Endothelial cell of umbilical vein (primary cell): ENCODE measurements around the gene ST6GALNAC3.

Experiments used
- EZH2 ChIP-seq: IDR thresholded peaks from 2 replicates; pipeline ENCODE4 v1.6.1; 2012; ENCODE audit warnings: borderline replicate concordance, low read depth, mild to moderate bottlenecking, moderate library complexity, low read length, inconsistent platforms; ENCODE audit not compliant: severe bottlenecking
- TF ChIP-seq, protein P1 (sequence below): IDR thresholded peaks from 2 replicates; pipeline ENCODE4 v1.6.1; 2011; ENCODE audit not compliant: insufficient read depth, insufficient read length
- TF ChIP-seq, protein P2 (sequence below), 2 donors: IDR thresholded peaks; 1 replicate in 1 of 2; 2 replicates in 1 of 2; pipeline ENCODE4 v1.5.1; 2011; ENCODE audit warnings: low read length in 2 of 2, mild to moderate bottlenecking in 2 of 2, moderate library complexity in 2 of 2, control low read depth in 1 of 2, inconsistent platforms in 1 of 2, low read depth in 1 of 2; ENCODE audit not compliant: insufficient read depth in 1 of 2; ENCODE audit errors: extremely low read depth in 1 of 2

DNA sequence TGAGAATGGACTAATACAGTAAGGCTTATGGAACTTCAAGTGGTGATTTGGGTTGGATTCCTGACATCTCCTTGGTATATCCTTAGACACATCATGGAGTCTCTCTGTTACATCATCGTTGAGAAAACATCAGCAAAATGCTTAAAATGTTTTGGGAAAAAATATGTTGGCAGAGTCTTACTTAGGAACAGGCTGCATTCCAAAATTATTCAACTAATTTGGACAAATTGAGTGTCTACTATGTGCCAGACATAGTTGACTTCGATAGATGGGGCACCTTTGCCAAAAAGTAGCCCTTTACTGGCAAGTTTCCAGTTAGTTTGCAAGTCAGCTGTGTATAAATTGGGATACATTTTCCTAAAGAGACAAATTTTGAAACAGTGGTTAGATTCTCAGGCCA is 539.3 kb downstream of the ST6GALNAC3 start:
- TF ChIP-seq, protein P1, sequence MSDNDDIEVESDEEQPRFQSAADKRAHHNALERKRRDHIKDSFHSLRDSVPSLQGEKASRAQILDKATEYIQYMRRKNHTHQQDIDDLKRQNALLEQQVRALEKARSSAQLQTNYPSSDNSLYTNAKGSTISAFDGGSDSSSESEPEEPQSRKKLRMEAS: no peak
- TF ChIP-seq, protein P2, sequence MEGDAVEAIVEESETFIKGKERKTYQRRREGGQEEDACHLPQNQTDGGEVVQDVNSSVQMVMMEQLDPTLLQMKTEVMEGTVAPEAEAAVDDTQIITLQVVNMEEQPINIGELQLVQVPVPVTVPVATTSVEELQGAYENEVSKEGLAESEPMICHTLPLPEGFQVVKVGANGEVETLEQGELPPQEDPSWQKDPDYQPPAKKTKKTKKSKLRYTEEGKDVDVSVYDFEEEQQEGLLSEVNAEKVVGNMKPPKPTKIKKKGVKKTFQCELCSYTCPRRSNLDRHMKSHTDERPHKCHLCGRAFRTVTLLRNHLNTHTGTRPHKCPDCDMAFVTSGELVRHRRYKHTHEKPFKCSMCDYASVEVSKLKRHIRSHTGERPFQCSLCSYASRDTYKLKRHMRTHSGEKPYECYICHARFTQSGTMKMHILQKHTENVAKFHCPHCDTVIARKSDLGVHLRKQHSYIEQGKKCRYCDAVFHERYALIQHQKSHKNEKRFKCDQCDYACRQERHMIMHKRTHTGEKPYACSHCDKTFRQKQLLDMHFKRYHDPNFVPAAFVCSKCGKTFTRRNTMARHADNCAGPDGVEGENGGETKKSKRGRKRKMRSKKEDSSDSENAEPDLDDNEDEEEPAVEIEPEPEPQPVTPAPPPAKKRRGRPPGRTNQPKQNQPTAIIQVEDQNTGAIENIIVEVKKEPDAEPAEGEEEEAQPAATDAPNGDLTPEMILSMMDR (IDR thresholded peaks at IDR 0.05; ENCODE audit: extremely low read depth in 1 of 2, insufficient read depth in 1 of 2, low read depth in 1 of 2, low read length in 2 of 2): no peak
- no peak for TF ChIP-seq EZH2
